ENCODE results near the gene DUSP11. TPM values are rescaled to one million over a fixed set of nuclear protein-coding genes. Genes with fewer than 3 reads are reported as not detected.

DUSP11 gene
- total RNA-seq, result 10 to 100 TPM; 14.9 to 32.5 (median 21.0) TPM

- in situ Hi-C loops (cut with MboI; ENCODE audit: low pct_unique_long_range_greater_than_20kb in 2 of 9, low sequenced_read_pairs in 9 of 9, unreplicated experiment in 9 of 9), result no loop called here
- peak within 1 kb of the TSS; percentile 78 to 83 for H3K27ac ChIP-seq
- 0 to 5% (median 0%) methylated on average over 2 to 35 of the region's 40 CpGs for WGBS, 10 experiments
- peak within 1 kb of the TSS; percentile 67 to 98 (median 80) for H3K4me3 ChIP-seq
- H3K4me1 ChIP-seq (replicated peaks in 1 of 2), result peaks cover 9 to 10% of the 10 kb centered on the region in 2 donors
- peak; percentile 88 to 99 (median 97) for ATAC-seq (replicated peaks in 6 of 8)
These were observed at the start of gene DUSP11 for GRCh38 chr2:73779467-73780236. Gene DUSP11 (minus strand): TSS chr2:73780103. CDS start chr2:73779974, 129 bp downstream.

- ATAC-seq (replicated peaks in 6 of 8), result peak; percentile 91 to 99 (median 98)
- 0 to 5% (median 0%) methylated on average over 1 to 19 of the region's 48 CpGs for WGBS, 10 experiments
- in situ Hi-C loops (cut with MboI; ENCODE audit: low pct_unique_long_range_greater_than_20kb in 2 of 9, low sequenced_read_pairs in 9 of 9, unreplicated experiment in 9 of 9), result loop anchor here in 6 of 9 experiments (25.0 kb wide), 3 partner anchors 133 to 333 kb away; partner anchors contain the start of gene BOLA3 (in 1 of the 6)
These were observed 49.1 kb upstream of the DUSP11 start, which contains the start of gene STAMBP for GRCh38 chr2:73828818-73829570. Gene STAMBP (plus strand): TSS chr2:73828961. CDS start chr2:73830857, 1,896 bp downstream.

GRCh38 chr2:73828389-73828817 is 48.5 kb upstream of the DUSP11 start:
- in situ Hi-C loops (cut with MboI; ENCODE audit: low pct_unique_long_range_greater_than_20kb in 2 of 9, low sequenced_read_pairs in 9 of 9, unreplicated experiment in 9 of 9), result loop anchor here in 6 of 9 experiments (25.0 kb wide), 3 partner anchors 134 to 334 kb away; partner anchors contain the start of gene BOLA3 (in 1 of the 6)
- H3K4me3 ChIP-seq, result peak overlapping the region; percentile 66 to 94 (median 83)
- no peak for ATAC-seq (replicated peaks in 6 of 8)
- peaks cover 5 to 8% of the 10 kb centered on the region in 2 donors for H3K4me1 ChIP-seq (replicated peaks in 1 of 2)
- WGBS, 10 experiments, result 19 to 100% (median 64%) methylated on average over 2 to 4 of the region's 4 CpGs
- H3K27ac ChIP-seq, result no peak overlapping the region

More at GRCh38 chr2:73828818-73829570, 49.1 kb upstream of the DUSP11 start, which contains the start of gene STAMBP:
- H3K4me1 ChIP-seq (replicated peaks in 1 of 2), result peaks cover 5 to 8% of the 10 kb centered on the region in 2 donors
- peak within 1 kb of the TSS; percentile 66 to 94 (median 83) for H3K4me3 ChIP-seq
- H3K27ac ChIP-seq, result peak within 1 kb of the TSS; percentile 86 to 87

GRCh38 chr2:73827660-73828388 is 47.9 kb upstream of the DUSP11 start:
- Histone ChIP-seq H3K27ac (no peak overlapping the region), H3K4me3 (no peak overlapping the region), H3K4me1 (replicated peaks in 1 of 2) (peaks cover 5 to 8% of the 10 kb centered on the region in 2 donors)
- in situ Hi-C loops (cut with MboI; ENCODE audit: low pct_unique_long_range_greater_than_20kb in 2 of 9, low sequenced_read_pairs in 9 of 9, unreplicated experiment in 9 of 9), result loop anchor here in 6 of 9 experiments (25.0 kb wide), 3 partner anchors 134 to 334 kb away; partner anchors contain the start of gene BOLA3 (in 1 of the 6)
- no peak for ATAC-seq (replicated peaks in 6 of 8)
- 51 to 95% (median 83%) methylated on average over 2 to 9 of the region's 9 CpGs; no CpG with 5 or more reads in 2 of the 10 experiments for WGBS, 10 experiments

- H3K4me1 ChIP-seq (replicated peaks in 1 of 2), result peaks cover 5 to 8% of the 10 kb centered on the region in 2 donors
- no peak for ATAC-seq (replicated peaks in 6 of 8)
- H3K4me3 ChIP-seq, result no peak overlapping the region
- H3K27ac ChIP-seq, result no peak overlapping the region
- 0 to 80% (median 37%) methylated on average over 2 of the region's 2 CpGs; no CpG with 5 or more reads in 3 of the 10 experiments for WGBS, 10 experiments
- in situ Hi-C loops (cut with MboI; ENCODE audit: low pct_unique_long_range_greater_than_20kb in 2 of 9, low sequenced_read_pairs in 9 of 9, unreplicated experiment in 9 of 9), result loop anchor here in 6 of 9 experiments (25.0 kb wide), 3 partner anchors 135 to 335 kb away; partner anchors contain the start of gene BOLA3 (in 1 of the 6)
These were observed 47.1 kb upstream of the DUSP11 start for GRCh38 chr2:73827018-73827417.

- Histone ChIP-seq H3K27ac (no peak overlapping the region), H3K4me3 (no peak overlapping the region), H3K4me1 (replicated peaks in 1 of 2) (peaks cover 5 to 8% of the 10 kb centered on the region in 2 donors)
- WGBS, 10 experiments, result 0 to 81% (median 60%) methylated on average over 1 to 4 of the region's 4 CpGs; no CpG with 5 or more reads in 1 of the 10 experiments
- in situ Hi-C loops (cut with MboI; ENCODE audit: low pct_unique_long_range_greater_than_20kb in 2 of 9, low sequenced_read_pairs in 9 of 9, unreplicated experiment in 9 of 9), result loop anchor here in 6 of 9 experiments (25.0 kb wide), 3 partner anchors 137 to 337 kb away; partner anchors contain the start of gene BOLA3 (in 1 of the 6)
- ATAC-seq (replicated peaks in 6 of 8), result no peak
These were observed 45.5 kb upstream of the DUSP11 start for GRCh38 chr2:73825408-73825807.

GRCh38 chr2:73823916-73824523 is 44.1 kb upstream of the DUSP11 start:
- Histone ChIP-seq H3K4me3 (no peak overlapping the region), H3K27ac (no peak overlapping the region), H3K4me1 (replicated peaks in 1 of 2) (no peaks in the 10 kb centered on the region)
- ATAC-seq (replicated peaks in 6 of 8), result peak in 3 of 8 experiments; percentile 21 to 41 (median 26)
- WGBS, 10 experiments, result 0 to 21% (median 13%) methylated on average over 2 to 3 of the region's 3 CpGs; no CpG with 5 or more reads in 1 of the 10 experiments
- in situ Hi-C loops (cut with MboI; ENCODE audit: low pct_unique_long_range_greater_than_20kb in 2 of 9, low sequenced_read_pairs in 9 of 9, unreplicated experiment in 9 of 9), result no loop called here

- ATAC-seq (replicated peaks in 6 of 8), result no peak
- WGBS, 10 experiments, result 0 to 71% (median 0%) methylated on average over 1 to 2 of the region's 2 CpGs; no CpG with 5 or more reads in 1 of the 10 experiments
- no peak overlapping the region for H3K4me3 ChIP-seq
- H3K27ac ChIP-seq, result no peak overlapping the region
- in situ Hi-C loops (cut with MboI; ENCODE audit: low pct_unique_long_range_greater_than_20kb in 2 of 9, low sequenced_read_pairs in 9 of 9, unreplicated experiment in 9 of 9), result no loop called here
- H3K4me1 ChIP-seq (replicated peaks in 1 of 2), result no peaks in the 10 kb centered on the region
These were observed 43.5 kb upstream of the DUSP11 start for GRCh38 chr2:73823416-73823815.

GRCh38 chr2:73822991-73823390 is 43.1 kb upstream of the DUSP11 start:
- in situ Hi-C loops (cut with MboI; ENCODE audit: low pct_unique_long_range_greater_than_20kb in 2 of 9, low sequenced_read_pairs in 9 of 9, unreplicated experiment in 9 of 9), result no loop called here
- Histone ChIP-seq H3K27ac (no peak overlapping the region), H3K4me3 (no peak overlapping the region), H3K4me1 (replicated peaks in 1 of 2) (no peaks in the 10 kb centered on the region)
- 25 to 89% (median 59%) methylated on average over 1 to 2 of the region's 2 CpGs; no CpG with 5 or more reads in 3 of the 10 experiments for WGBS, 10 experiments
- no peak for ATAC-seq (replicated peaks in 6 of 8)

- WGBS, 10 experiments, result 0 to 50% (median 20%) methylated on average over 1 of the region's 1 CpG; no CpG with 5 or more reads in 5 of the 10 experiments
- H3K27ac ChIP-seq, result no peak overlapping the region
- no peak overlapping the region for H3K4me3 ChIP-seq
- in situ Hi-C loops (cut with MboI; ENCODE audit: low pct_unique_long_range_greater_than_20kb in 2 of 9, low sequenced_read_pairs in 9 of 9, unreplicated experiment in 9 of 9), result no loop called here
- no peaks in the 10 kb centered on the region for H3K4me1 ChIP-seq (replicated peaks in 1 of 2)
- no peak for ATAC-seq (replicated peaks in 6 of 8)
These were observed 42.4 kb upstream of the DUSP11 start for GRCh38 chr2:73822276-73822675.

GRCh38 chr2:73821669-73822068 is 41.8 kb upstream of the DUSP11 start:
- no peak for ATAC-seq (replicated peaks in 6 of 8)
- no peaks in the 10 kb centered on the region for H3K4me1 ChIP-seq (replicated peaks in 1 of 2)
- in situ Hi-C loops (cut with MboI; ENCODE audit: low pct_unique_long_range_greater_than_20kb in 2 of 9, low sequenced_read_pairs in 9 of 9, unreplicated experiment in 9 of 9), result no loop called here
- no peak overlapping the region for H3K4me3 ChIP-seq
- no peak overlapping the region for H3K27ac ChIP-seq
- 31 to 100% (median 59%) methylated on average over 1 to 2 of the region's 2 CpGs; no CpG with 5 or more reads in 1 of the 10 experiments for WGBS, 10 experiments

- 0 to 66% (median 45%) methylated on average over 1 to 2 of the region's 2 CpGs; no CpG with 5 or more reads in 2 of the 10 experiments for WGBS, 10 experiments
These were observed 41.3 kb upstream of the DUSP11 start for GRCh38 chr2:73821227-73821626.

More at GRCh38 chr2:73821227-73821626, 41.3 kb upstream of the DUSP11 start:
- in situ Hi-C loops (cut with MboI; ENCODE audit: low pct_unique_long_range_greater_than_20kb in 2 of 9, low sequenced_read_pairs in 9 of 9, unreplicated experiment in 9 of 9), result no loop called here
- Histone ChIP-seq H3K27ac (no peak overlapping the region), H3K4me3 (no peak overlapping the region), H3K4me1 (replicated peaks in 1 of 2) (no peaks in the 10 kb centered on the region)
- no peak for ATAC-seq (replicated peaks in 6 of 8)

Data from motor neuron (in vitro differentiated cells).